Measurements from ENCODE around the gene RRAS.
"Not testable (repeated sequence)": the region's sequence is repeated elsewhere in the genome, so short reads cannot be mapped to it uniquely, and the experiment has no call there.

RRAS gene

DNA sequence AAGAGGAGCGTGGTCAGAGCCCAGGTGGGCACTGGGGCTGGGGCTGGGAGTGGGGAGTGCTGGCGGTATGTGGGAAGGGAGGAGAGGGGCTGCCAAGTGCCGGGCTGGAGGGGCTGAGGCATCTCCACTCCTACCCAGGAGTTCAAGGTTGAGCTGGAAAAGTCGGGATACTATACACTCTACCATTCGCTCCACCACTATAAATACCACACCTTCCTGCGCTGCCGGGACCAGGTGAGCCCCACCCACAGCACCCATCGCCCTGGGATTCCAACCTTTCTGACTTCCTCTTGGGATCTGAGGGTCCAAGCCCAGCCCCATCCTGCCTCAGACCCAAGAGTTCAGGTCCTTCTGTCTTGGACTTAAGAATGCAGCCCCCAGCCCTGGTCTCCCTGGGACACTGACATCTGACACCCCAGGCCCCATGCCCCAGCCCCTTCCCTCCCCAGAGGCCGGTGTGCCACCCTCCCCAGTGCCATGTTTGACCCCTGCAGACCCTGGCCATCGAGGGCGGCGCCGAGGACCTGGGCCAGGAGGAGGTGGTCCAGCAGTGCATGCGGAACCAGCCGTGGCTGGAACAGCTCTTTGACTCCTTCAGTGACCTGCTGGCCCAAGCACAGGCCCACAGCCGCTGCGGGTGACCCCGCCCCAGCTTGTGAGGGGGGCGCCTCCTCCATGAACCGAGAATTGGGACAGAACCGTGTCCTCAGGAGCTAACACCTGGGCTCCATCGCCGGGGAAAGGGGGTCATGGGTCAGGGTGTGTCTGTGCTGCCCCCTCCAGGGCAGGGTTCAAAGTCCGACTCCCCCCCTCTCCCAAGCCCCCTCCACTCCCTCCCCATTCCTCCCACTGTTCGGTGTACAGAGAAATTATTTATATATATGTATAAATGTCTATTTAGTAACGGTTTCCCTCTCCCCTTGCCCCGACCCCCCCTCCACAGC lies 14.7 kb downstream of the RRAS start:
- no peaks in the 10 kb centered on the region for H4K20me1 ChIP-seq (ENCODE audit: low read depth, low read length)

GRCh38 chr19:49617860-49618259 lies 22.1 kb downstream of the RRAS start:
- H3K9ac ChIP-seq (ENCODE audit: low read length); H2AFZ ChIP-seq (ENCODE audit: low read depth, low read length, severe bottlenecking); H4K20me1 ChIP-seq (ENCODE audit: low read depth, low read length); H3K9me3 ChIP-seq (ENCODE audit: insufficient read depth, low read length); H3K27ac ChIP-seq (ENCODE audit: low read depth, low read length); H3K27me3 ChIP-seq (ENCODE audit: low read length); H3K4me3 ChIP-seq (ENCODE audit: insufficient read depth, low read length, poor library complexity, severe bottlenecking); H3F3A ChIP-seq (ENCODE audit: insufficient read depth); H3K36me3 ChIP-seq (ENCODE audit: low read length); H3K9me2 ChIP-seq (replicated peaks; ENCODE audit: insufficient read depth, low read length); H3K4me2 ChIP-seq (ENCODE audit: low read depth, low read length, poor library complexity, severe bottlenecking); H3K79me2 ChIP-seq (ENCODE audit: insufficient read depth, low read length): not testable (repeated sequence)

More for the DNA sequence above, 14.7 kb downstream of the RRAS start:
- Histone ChIP-seq H3K9me3 (ENCODE audit: insufficient read depth, low read length) (no peaks in the 10 kb centered on the region), H3K4me2 (ENCODE audit: low read depth, low read length, poor library complexity, severe bottlenecking) (no peak overlapping the region), H3K27ac (ENCODE audit: low read depth, low read length) (no peak overlapping the region), H3K79me2 (ENCODE audit: insufficient read depth, low read length) (no peaks in the 10 kb centered on the region), H2AFZ (ENCODE audit: low read depth, low read length, severe bottlenecking) (no peak overlapping the region), H3F3A (ENCODE audit: insufficient read depth) (no peaks in the 10 kb centered on the region), H3K9ac (ENCODE audit: low read length) (no peak overlapping the region), H3K9me2 (replicated peaks; ENCODE audit: insufficient read depth, low read length) (no peaks in the 10 kb centered on the region), H3K36me3 (ENCODE audit: low read length) (no peaks in the 10 kb centered on the region), H3K4me3 (ENCODE audit: insufficient read depth, low read length, poor library complexity, severe bottlenecking) (no peak overlapping the region), H3K27me3 (ENCODE audit: low read length) (no peaks in the 10 kb centered on the region)
- no peak for TF ChIP-seq EZH2phosphoT487 (conservative IDR thresholded peaks at IDR 0.05; ENCODE audit: low read length)
- TF ChIP-seq, protein P1, sequence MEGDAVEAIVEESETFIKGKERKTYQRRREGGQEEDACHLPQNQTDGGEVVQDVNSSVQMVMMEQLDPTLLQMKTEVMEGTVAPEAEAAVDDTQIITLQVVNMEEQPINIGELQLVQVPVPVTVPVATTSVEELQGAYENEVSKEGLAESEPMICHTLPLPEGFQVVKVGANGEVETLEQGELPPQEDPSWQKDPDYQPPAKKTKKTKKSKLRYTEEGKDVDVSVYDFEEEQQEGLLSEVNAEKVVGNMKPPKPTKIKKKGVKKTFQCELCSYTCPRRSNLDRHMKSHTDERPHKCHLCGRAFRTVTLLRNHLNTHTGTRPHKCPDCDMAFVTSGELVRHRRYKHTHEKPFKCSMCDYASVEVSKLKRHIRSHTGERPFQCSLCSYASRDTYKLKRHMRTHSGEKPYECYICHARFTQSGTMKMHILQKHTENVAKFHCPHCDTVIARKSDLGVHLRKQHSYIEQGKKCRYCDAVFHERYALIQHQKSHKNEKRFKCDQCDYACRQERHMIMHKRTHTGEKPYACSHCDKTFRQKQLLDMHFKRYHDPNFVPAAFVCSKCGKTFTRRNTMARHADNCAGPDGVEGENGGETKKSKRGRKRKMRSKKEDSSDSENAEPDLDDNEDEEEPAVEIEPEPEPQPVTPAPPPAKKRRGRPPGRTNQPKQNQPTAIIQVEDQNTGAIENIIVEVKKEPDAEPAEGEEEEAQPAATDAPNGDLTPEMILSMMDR (IDR thresholded peaks at IDR 0.05; ENCODE audit: insufficient read depth, low read length, poor library complexity, severe bottlenecking): no peak

GRCh38 chr19:49616945-49617344 lies 23.0 kb downstream of the RRAS start:
- Histone ChIP-seq H3K4me3 (ENCODE audit: insufficient read depth, low read length, poor library complexity, severe bottlenecking) (no peak overlapping the region), H3K9me2 (replicated peaks; ENCODE audit: insufficient read depth, low read length) (no peaks in the 10 kb centered on the region), H2AFZ (ENCODE audit: low read depth, low read length, severe bottlenecking) (no peak overlapping the region), H3K9ac (ENCODE audit: low read length) (no peak overlapping the region), H3K9me3 (ENCODE audit: insufficient read depth, low read length) (no peaks in the 10 kb centered on the region), H3K27me3 (ENCODE audit: low read length) (no peaks in the 10 kb centered on the region), H3K79me2 (ENCODE audit: insufficient read depth, low read length) (0 out of 2 replicates have a peak, but pooled peaks cover 4% of the 10 kb centered on the region), H4K20me1 (ENCODE audit: low read depth, low read length) (no peaks in the 10 kb centered on the region), H3F3A (ENCODE audit: insufficient read depth) (no peaks in the 10 kb centered on the region), H3K36me3 (ENCODE audit: low read length) (no peaks in the 10 kb centered on the region), H3K4me2 (ENCODE audit: low read depth, low read length, poor library complexity, severe bottlenecking) (no peak overlapping the region), H3K27ac (ENCODE audit: low read depth, low read length) (no peak overlapping the region)
- TF ChIP-seq EZH2phosphoT487 (conservative IDR thresholded peaks at IDR 0.05; ENCODE audit: low read length): no peak
- TF ChIP-seq, protein P1 (IDR thresholded peaks at IDR 0.05; ENCODE audit: insufficient read depth, low read length, poor library complexity, severe bottlenecking): no peak

DNA sequence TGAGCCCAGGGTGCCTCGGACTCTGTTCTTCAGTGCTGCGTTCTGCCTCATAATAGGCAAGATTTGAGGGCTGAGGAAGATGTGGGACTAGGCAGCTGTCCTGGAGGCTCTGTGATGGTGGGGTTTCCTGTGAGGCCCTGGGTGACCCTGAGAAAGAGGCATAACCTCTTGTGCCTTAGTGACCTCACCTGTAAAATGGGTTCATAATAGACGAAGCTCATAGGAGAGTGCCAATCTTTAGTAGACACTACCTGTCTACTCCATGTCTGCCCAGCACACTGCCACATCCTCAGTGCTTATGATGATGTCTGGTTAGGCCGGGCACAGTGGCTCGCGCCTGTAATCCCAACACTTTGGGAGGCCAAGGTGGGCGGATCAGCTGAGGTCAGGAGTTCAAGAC lies 23.4 kb downstream of the RRAS start:
- Histone ChIP-seq H3F3A (ENCODE audit: insufficient read depth) (no peaks in the 10 kb centered on the region), H3K27me3 (ENCODE audit: low read length) (no peaks in the 10 kb centered on the region), H3K9me3 (ENCODE audit: insufficient read depth, low read length) (no peaks in the 10 kb centered on the region), H3K27ac (ENCODE audit: low read depth, low read length) (no peak overlapping the region), H3K79me2 (ENCODE audit: insufficient read depth, low read length) (0 out of 2 replicates have a peak, but pooled peaks cover 4% of the 10 kb centered on the region), H3K36me3 (ENCODE audit: low read length) (no peaks in the 10 kb centered on the region), H4K20me1 (ENCODE audit: low read depth, low read length) (no peaks in the 10 kb centered on the region), H3K9ac (ENCODE audit: low read length) (no peak overlapping the region), H3K4me3 (ENCODE audit: insufficient read depth, low read length, poor library complexity, severe bottlenecking) (no peak overlapping the region), H3K4me2 (ENCODE audit: low read depth, low read length, poor library complexity, severe bottlenecking) (no peak overlapping the region), H2AFZ (ENCODE audit: low read depth, low read length, severe bottlenecking) (no peak overlapping the region), H3K9me2 (replicated peaks; ENCODE audit: insufficient read depth, low read length) (no peaks in the 10 kb centered on the region)
- TF ChIP-seq, protein P1 (IDR thresholded peaks at IDR 0.05; ENCODE audit: insufficient read depth, low read length, poor library complexity, severe bottlenecking): no peak
- no peak for TF ChIP-seq EZH2phosphoT487 (conservative IDR thresholded peaks at IDR 0.05; ENCODE audit: low read length)

Data from SU-DHL-6 (cell line).